Calu3 (cell line): Measurements from ENCODE around the gene NPR2. TPM values are rescaled to one million over a fixed set of nuclear protein-coding genes. Genes with fewer than 3 reads are reported as not detected.

ENCODE experiments used
- BruUV-seq: library from RNA; stranded (reverse); fragments of 400-500 nt; replicated peaks from 2 replicates; lab custom pipeline; 2021; lab: Mats Ljungman, UMichigan
- CTCF ChIA-PET: fragments of 300-600 bp; sonication (Branson Sonifier 250); formaldehyde crosslinking; loops from one replicate; lab custom pipeline; 2022; ENCODE audit warnings: antibody characterized with exemption; lab: Charles Lee
- DNase-seq: peaks from one replicate; pipeline ENCODE4 v3.0.0; 2022
- H3K27ac Mint-ChIP-seq: one replicate; pipeline ENCODE4 v1.8.0; 2022; ENCODE audit warnings: mixed read lengths; ENCODE audit not compliant: unreplicated experiment
- H3K27me3 Mint-ChIP-seq: one replicate; pipeline ENCODE4 v1.8.0; 2022; ENCODE audit warnings: mixed read lengths; ENCODE audit not compliant: unreplicated experiment
- H3K36me3 Mint-ChIP-seq: one replicate; pipeline ENCODE4 v1.8.0; 2022; ENCODE audit warnings: mild to moderate bottlenecking, moderate library complexity, mixed read lengths; ENCODE audit not compliant: insufficient read depth, unreplicated experiment
- H3K4me1 Mint-ChIP-seq: one replicate; pipeline ENCODE4 v1.8.0; 2022; ENCODE audit warnings: mild to moderate bottlenecking, low read depth, mixed read lengths; ENCODE audit not compliant: unreplicated experiment
- H3K4me3 Mint-ChIP-seq: one replicate; pipeline ENCODE4 v1.8.0; 2022; ENCODE audit warnings: mild to moderate bottlenecking, low read depth, moderate library complexity, mixed read lengths; ENCODE audit not compliant: unreplicated experiment
- H3K9me3 Mint-ChIP-seq: one replicate; pipeline ENCODE4 v1.8.0; 2022; ENCODE audit warnings: low read depth, mixed read lengths; ENCODE audit not compliant: unreplicated experiment
- intact Hi-C: fragments of 100-400 bp; cut with micrococcal nuclease; formaldehyde crosslinking; loops from one replicate; pipeline ENCODE4 v1.10.0; 2022; ENCODE audit not compliant: unreplicated experiment
- total RNA-seq: library from RNA; stranded (reverse); gene quantifications from 2 replicates; pipeline ENCODE4 v1.2.3, GENCODE V29; 2022
- TF ChIP-seq, protein P1 (sequence below): fragments of 200-600 bp; IDR thresholded peaks from one replicate; pipeline ENCODE4 v1.8.0; 2022; ENCODE audit warnings: antibody characterized with exemption; ENCODE audit not compliant: unreplicated experiment

The NPR2 gene
- total RNA-seq, 1 experiment from 2014 or later = 19.2 TPM

- intact Hi-C loops = no loop called here
- Mint-ChIP-seq H3K9me3 (no peaks in the 10 kb centered on the region), H3K27ac (peak overlapping the region; percentile 25), H3K4me1 (peaks cover 20% of the 10 kb centered on the region), H3K4me3 (peak overlapping the region; percentile 78), H3K36me3 (peaks cover 48% of the 10 kb centered on the region), H3K27me3 (no peaks in the 10 kb centered on the region)
- TF ChIP-seq, protein P1, sequence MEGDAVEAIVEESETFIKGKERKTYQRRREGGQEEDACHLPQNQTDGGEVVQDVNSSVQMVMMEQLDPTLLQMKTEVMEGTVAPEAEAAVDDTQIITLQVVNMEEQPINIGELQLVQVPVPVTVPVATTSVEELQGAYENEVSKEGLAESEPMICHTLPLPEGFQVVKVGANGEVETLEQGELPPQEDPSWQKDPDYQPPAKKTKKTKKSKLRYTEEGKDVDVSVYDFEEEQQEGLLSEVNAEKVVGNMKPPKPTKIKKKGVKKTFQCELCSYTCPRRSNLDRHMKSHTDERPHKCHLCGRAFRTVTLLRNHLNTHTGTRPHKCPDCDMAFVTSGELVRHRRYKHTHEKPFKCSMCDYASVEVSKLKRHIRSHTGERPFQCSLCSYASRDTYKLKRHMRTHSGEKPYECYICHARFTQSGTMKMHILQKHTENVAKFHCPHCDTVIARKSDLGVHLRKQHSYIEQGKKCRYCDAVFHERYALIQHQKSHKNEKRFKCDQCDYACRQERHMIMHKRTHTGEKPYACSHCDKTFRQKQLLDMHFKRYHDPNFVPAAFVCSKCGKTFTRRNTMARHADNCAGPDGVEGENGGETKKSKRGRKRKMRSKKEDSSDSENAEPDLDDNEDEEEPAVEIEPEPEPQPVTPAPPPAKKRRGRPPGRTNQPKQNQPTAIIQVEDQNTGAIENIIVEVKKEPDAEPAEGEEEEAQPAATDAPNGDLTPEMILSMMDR = no peak
- no TSS peak for BruUV-seq
- no peak for DNase-seq
- CTCF ChIA-PET = no interaction called here
Observed at GRCh38 chr9:35745569-35745968, 45.8 kb upstream of the NPR2 start.

- CTCF ChIA-PET = interaction anchor here (0.9 to 1.0 kb wide), 3 partner anchors 10 to 50 kb away, joined by 3 to 4 read pairs (median 3); partner anchors contain the start of genes CREB3 and TLN1
Observed at GRCh38 chr9:35746583-35746982, 44.8 kb upstream of the NPR2 start.

GRCh38 chr9:35748242-35748857 is 43.0 kb upstream of the NPR2 start:
- CTCF ChIA-PET = interaction anchor here (0.6 to 1.8 kb wide), 4 partner anchors 16 to 760 kb away, joined by 3 to 5 read pairs (median 4); partner anchors contain the start of genes CREB3, HINT2 and TLN1
- no TSS peak for BruUV-seq
- intact Hi-C loops = no loop called here

More at GRCh38 chr9:35746583-35746982, 44.8 kb upstream of the NPR2 start:
- Mint-ChIP-seq H3K36me3 (peaks cover 48% of the 10 kb centered on the region), H3K4me1 (peaks cover 20% of the 10 kb centered on the region), H3K4me3 (peak overlapping the region; percentile 78), H3K27me3 (no peaks in the 10 kb centered on the region), H3K27ac (no peak overlapping the region), H3K9me3 (no peaks in the 10 kb centered on the region)
- BruUV-seq = no TSS peak
- TF ChIP-seq, protein P1 = no peak
- DNase-seq = no peak
- intact Hi-C loops = no loop called here

DNA sequence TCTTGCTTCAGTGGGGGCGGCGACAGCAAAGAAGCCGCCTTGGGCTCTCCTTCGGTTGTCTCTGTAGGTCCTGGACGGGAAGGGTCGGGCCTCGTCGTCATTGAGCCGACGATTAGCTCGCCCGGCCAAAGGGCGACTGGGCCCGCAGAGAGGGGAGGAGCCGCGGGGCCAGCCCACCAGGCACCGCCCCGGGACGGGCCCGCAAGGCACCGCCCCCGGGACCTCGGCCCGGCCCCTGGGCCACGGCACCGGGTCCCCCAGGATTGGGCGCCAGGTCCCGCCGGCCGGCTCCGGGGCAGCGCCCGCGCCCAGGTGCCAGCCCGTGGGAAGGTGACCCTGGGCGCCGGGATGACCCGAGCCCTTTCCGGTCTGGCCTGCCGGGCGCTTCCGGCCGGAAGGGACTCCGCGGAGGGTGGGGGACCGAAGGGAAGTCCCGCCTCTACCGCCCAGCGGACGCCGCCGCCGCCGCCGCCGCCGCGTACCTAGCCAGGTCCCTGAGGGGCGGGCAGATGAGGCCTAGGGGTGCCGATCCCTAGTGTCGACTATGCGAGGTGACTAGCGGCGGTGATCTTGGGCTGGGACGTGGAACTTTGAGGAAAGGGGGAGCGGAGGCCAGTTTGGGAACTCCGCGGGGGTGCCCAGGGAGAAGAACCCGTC is 42.4 kb upstream of the NPR2 start, which contains the start of the genes GBA2 and RGP1:
TSS of gene GBA2 (minus strand) at position 371 of the 657 bp plus-strand sequence. CDS start 524 bp downstream, outside the sequence.
TSS of gene RGP1 (plus strand) at position 430 of the 657 bp plus-strand sequence. CDS start 469 bp downstream, outside the sequence.
- peak; percentile 81 for DNase-seq
- TF ChIP-seq, protein P1 = no peak
- intact Hi-C loops = no loop called here

More at GRCh38 chr9:35748242-35748857, 43.0 kb upstream of the NPR2 start:
- H3K4me3 Mint-ChIP-seq = peak overlapping the region; percentile 78
- peaks cover 20% of the 10 kb centered on the region for H3K4me1 Mint-ChIP-seq
- no peak overlapping the region for H3K27ac Mint-ChIP-seq
- H3K27me3 Mint-ChIP-seq = no peaks in the 10 kb centered on the region
- H3K36me3 Mint-ChIP-seq = peaks cover 48% of the 10 kb centered on the region
- no peaks in the 10 kb centered on the region for H3K9me3 Mint-ChIP-seq
- no peak for DNase-seq
- TF ChIP-seq, protein P1 = no peak

More for the DNA sequence above, 42.4 kb upstream of the NPR2 start, which contains the start of the genes GBA2 and RGP1:
- Mint-ChIP-seq H3K9me3 (no peaks in the 10 kb centered on the region), H3K4me1 (peaks cover 20% of the 10 kb centered on the region), H3K4me3 (peak within 1 kb of the TSS; percentile 78), H3K27ac (peak within 1 kb of the TSS; percentile 52), H3K36me3 (peaks cover 48% of the 10 kb centered on the region), H3K27me3 (no peaks in the 10 kb centered on the region)
- no TSS peak for BruUV-seq
- CTCF ChIA-PET = interaction anchor here (0.6 to 1.8 kb wide), 5 partner anchors 11 to 761 kb away, joined by 3 to 5 read pairs (median 3); partner anchors contain the start of genes CREB3, HINT2 and TLN1
